Mammary epithelial cell (primary cell): ENCODE data around the gene MED12L.

ENCODE experiments used
- EZH2 ChIP-seq: IDR thresholded peaks from 2 replicates; pipeline ENCODE4 v1.6.1; 2012; ENCODE audit warnings: low read length, inconsistent platforms, borderline replicate concordance
- TF ChIP-seq, protein P1 (sequence below), 2 donors: IDR thresholded peaks in 1 of 2; conservative IDR thresholded peaks in 1 of 2; 2 replicates each; pipeline ENCODE4 v1.5.1; 2011 to 2012; ENCODE audit warnings: inconsistent platforms in 2 of 2, low read length in 2 of 2, mild to moderate bottlenecking in 2 of 2, control low read depth in 1 of 2, low read depth in 1 of 2; ENCODE audit not compliant: insufficient read depth in 1 of 2; ENCODE audit errors: extremely low read depth in 1 of 2

DNA sequence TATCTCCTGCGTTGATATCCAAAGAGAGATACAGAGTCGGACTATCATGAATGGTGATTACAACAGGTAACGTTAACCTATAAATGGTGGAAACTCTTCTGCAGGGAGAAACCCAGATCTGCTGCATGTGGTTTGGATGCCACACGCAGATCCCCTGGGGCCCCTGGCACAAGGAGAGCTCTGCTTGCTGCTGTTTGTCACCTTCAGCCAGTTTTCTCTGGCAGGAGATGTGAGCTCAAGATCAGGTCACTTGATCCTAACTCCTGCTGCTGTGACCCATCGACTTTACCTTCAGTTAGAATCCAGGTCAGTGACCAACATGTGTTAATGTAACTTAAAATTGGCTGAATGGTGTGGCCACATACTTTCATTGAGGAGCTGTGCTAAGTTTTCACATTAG, 141.4 kb downstream of the MED12L start:
- TF ChIP-seq, protein P1, sequence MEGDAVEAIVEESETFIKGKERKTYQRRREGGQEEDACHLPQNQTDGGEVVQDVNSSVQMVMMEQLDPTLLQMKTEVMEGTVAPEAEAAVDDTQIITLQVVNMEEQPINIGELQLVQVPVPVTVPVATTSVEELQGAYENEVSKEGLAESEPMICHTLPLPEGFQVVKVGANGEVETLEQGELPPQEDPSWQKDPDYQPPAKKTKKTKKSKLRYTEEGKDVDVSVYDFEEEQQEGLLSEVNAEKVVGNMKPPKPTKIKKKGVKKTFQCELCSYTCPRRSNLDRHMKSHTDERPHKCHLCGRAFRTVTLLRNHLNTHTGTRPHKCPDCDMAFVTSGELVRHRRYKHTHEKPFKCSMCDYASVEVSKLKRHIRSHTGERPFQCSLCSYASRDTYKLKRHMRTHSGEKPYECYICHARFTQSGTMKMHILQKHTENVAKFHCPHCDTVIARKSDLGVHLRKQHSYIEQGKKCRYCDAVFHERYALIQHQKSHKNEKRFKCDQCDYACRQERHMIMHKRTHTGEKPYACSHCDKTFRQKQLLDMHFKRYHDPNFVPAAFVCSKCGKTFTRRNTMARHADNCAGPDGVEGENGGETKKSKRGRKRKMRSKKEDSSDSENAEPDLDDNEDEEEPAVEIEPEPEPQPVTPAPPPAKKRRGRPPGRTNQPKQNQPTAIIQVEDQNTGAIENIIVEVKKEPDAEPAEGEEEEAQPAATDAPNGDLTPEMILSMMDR (conservative IDR thresholded peaks at IDR 0.05 in 1 of 2, IDR thresholded peaks at IDR 0.05 in 1 of 2; ENCODE audit: extremely low read depth in 1 of 2, insufficient read depth in 1 of 2, low read depth in 1 of 2, low read length in 2 of 2), result no peak
- TF ChIP-seq EZH2, result no peak
